DMS153 treated with DMSO at 0.1 percent for 48 hours (cell line): ENCODE data around the gene POU6F2.

Source experiments
- DNase-seq: peaks from one replicate; lab custom pipeline; 2025; ENCODE audit not compliant: unreplicated experiment; lab: John Stamatoyannopoulos, UW

Gene POU6F2

DNA sequence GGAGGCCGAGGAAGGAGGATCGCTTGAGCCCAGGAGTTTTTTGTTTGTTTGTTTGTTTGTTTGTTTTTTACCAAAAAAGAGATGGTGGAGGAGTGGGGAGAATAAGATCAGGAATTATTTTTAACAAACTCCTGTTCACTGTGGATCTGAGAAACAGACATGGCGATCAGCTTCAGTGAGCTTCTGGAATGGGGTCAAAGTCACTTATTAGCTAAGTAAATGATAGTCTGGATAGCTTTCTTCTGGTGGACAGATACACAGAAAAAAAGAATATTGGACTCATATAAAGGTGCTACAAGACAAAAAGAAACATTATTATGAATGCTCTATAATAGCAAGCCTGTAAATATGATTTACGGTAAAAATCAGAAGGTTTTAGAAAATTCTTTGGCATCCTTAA, 85.1 kb downstream of the POU6F2 start:
- no peak for DNase-seq

- DNase-seq = no peak
Observed at GRCh38 chr7:39069031-39069430, 91.3 kb downstream of the POU6F2 start.

DNA sequence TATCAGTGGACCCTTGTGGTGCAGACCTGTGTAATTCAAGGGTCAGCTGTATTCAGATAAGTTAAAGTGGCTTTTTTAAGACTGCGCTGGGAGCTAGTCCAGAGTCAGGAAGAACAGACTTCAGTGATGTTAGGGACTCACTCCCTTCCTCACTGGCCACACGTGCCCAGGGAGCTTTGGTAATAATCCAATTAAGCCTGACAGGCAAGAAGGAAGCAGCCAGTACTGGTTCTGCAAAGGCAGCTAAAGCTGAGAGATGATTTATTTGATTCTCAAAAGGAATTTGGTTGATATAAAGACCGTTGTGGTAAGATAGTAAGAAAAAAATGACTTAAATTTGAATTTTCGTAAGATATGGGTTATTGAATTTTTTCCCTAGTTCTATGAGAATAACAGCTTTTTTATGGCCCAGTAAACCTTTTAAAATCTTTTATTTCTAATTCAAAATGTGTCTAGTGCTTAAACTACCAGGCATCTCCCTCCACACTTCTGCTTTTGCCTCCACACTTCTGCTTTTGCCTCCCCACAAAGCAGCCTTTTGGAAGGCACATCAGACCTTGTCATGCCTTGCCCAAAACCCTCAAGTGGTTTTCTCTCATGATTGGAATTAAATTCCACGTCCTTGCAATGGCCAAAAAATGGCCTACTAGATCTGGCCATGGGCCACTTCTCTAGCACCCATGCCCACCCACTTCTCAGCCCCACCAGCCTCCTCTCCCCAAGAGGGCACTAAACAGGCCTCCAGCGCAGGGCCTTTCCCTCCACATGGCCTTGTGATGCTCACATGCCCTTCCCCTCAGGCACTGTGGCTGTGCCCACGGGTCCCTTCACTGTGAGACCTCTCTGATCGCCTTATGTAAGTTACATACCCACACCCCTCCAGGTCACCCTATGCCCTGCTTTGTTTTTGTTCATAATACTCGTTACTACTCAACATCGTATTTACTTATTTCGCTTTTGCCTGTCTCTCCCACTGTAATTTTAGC, 92.5 kb downstream of the POU6F2 start:
- DNase-seq = no peak

DNA sequence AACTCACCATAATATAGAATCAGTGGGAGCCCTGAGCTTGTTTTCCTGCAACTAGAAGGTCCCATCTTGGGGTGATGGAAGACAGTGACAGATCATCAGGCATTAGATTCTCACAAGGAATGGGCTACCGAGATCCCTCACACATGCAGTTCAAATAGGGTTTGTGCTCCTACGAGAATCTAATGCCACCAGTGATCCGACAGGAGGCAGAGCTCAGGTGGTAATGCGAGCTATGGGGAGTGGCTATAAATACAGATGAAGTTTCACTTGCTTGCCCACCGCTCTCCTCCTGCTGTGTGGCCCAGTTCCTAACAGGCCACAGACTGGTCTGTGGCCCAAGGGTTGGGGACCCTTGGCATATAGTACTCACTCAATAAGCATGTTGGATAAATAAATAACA, 93.4 kb downstream of the POU6F2 start:
- DNase-seq = no peak

DNA sequence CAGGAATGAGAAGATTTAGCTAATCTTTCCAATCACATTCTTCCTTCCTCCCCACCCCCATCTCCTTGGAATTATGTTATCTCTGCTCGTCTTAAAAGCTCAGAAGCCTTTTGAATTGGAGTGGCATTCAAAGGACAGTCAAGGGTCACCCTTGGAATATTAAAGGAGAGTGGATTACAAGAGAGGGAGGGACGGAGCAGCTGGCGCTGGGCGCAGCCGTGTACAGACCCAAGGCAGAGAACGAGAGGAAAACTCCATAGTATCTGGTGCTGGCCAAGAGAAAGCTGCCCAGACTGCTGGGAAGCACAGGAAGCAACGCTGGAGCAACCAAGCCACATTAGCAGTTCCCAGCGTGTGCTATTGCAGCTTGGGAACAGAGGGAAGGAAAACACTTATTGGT, 95.7 kb downstream of the POU6F2 start:
- peak; percentile 73 for DNase-seq

DNA sequence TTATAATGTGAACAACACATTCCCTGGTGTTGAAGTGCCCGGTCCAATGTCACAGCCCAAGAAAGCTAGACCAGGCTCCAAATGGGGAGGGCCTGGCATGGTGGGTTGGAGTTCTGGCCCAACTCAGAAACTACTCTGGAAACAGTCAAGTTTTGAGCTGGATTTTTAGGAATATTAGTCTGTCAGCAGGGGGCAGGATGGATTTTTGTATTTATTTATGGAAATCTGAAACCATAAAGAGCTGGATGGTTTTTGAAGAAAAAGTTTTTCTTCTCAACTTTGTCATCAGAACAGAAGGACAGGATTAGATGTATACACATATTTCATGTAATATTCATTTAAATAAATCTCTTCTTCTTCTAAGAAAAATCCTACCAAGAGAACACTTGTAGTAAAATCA, 97.5 kb downstream of the POU6F2 start:
- no peak for DNase-seq

GRCh38 chr7:39083781-39084180, 106.1 kb downstream of the POU6F2 start:
- DNase-seq = no peak

DNA sequence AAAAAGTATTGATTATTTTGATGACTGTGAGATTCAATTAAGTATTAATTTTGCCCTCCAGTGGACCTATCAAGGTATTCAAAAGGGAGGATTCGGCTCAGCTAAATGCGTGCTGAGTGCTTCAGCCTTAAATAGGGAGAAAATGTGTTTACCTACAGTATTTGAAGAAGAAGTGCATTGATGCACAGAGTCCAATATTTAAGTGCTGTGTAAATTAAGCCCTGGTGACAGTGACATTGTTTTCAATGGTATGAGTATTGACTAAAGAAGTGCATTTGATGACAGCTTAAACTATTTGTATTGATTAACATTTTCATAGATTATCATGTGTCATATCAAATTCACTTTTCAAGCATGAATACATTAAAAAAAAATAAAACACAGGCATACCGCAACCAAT, 106.6 kb downstream of the POU6F2 start:
- peak; percentile 84 for DNase-seq

DNA sequence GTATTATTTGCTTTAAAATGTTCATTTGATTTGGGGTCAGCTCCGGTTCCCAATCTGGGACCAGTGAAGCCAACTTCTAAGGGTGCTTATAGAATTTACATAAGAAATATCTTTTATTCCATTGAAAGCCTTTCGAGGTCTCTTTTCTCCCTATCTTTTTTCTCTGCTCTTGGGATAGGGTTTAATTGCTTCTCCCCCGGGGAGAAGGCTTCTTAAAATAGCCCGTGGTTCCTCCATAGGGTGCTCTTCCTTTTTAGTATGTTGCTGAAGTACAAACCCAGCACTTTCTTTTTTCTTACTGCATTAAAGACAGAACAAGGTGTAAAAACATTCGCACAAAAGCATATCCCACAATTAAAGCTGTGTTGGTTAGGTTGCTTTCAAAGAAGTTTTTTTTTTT, 107.5 kb downstream of the POU6F2 start:
- DNase-seq = no peak

DNA sequence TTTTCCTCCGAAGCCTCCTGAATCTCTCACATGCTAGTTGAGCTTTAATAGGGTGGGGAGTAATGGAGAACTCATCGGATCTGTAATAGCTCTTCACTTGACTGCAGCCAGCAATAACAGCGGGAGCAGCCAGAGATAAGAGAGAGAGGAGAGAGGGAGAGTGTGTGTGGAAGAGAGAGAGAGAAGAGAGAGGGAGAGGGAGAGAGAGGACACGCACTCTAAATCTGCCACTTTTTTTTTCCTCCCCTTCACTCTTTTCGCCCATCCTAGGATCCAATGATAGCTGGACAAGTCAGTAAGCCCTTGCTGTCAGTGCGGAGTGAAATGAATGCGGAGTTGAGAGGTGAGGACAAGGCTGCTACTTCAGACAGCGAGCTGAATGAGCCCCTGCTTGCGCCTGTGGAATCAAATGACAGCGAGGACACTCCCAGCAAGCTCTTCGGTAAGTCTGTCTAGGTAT, 107.9 kb downstream of the POU6F2 start:
- DNase-seq = peak; percentile 88

GRCh38 chr7:39086638-39087360, 109.1 kb downstream of the POU6F2 start:
- no peak for DNase-seq

GRCh38 chr7:39088730-39089593, 111.3 kb downstream of the POU6F2 start:
- no peak for DNase-seq

DNA sequence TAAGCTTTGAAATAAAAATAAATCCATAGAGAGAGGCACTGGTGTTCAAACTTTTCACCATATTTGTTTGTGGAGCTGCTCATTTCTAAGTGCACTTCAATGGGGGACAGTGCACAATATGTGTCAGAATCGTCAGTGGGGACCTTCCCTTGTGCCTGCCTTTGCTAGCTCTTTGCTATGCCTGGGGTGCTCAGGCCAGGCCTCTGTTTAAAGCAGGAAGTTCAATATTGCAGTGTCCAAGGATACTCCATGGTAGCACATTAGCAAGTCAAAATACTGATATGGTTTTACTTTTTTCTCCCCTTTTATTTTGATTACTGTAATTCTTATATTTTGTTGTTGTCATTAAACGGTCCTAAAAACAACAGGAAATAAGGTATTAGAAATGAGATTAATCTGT, 113.4 kb downstream of the POU6F2 start:
- DNase-seq = no peak

GRCh38 chr7:39091774-39092173, 114.1 kb downstream of the POU6F2 start:
- DNase-seq = no peak

- DNase-seq = no peak
Observed at GRCh38 chr7:39094731-39095130, 117.0 kb downstream of the POU6F2 start.

DNA sequence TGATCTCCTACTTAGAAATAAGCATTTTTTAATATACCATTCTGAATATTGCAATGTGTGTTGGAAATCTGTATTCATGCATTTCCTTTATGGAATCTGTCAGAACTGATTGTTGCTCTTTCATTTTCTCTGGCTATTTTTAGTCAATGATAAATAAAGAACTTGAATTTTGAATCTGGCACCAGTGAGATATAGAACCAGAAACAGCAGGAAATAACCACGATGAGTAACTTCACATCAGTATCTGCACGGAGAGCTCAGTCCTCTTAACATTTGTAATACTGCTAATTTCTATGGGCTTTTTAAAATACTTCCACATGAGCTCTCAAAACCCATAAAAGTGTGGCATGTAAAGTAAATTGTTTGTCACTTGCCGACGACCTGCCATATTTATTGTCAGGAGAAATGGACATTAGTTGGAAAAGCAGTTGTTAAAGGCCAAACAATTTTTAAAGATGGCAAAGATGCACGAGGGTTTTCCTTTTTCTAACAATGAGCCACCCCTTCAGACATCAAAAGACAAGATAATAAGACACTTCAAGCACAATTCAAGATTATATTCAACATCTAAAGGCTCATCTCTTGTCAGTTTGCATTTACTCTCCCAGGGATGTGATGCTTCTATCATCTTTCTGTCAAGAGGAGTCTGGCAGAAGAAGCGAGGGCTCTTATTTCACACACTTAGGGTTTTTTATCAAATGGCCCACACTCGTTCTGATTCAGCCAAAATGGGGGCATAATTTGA, 118.3 kb downstream of the POU6F2 start:
- no peak for DNase-seq

GRCh38 chr7:39098506-39098905, 120.8 kb downstream of the POU6F2 start:
- no peak for DNase-seq

- no peak for DNase-seq
Observed at GRCh38 chr7:39099146-39099545, 121.4 kb downstream of the POU6F2 start.

DNA sequence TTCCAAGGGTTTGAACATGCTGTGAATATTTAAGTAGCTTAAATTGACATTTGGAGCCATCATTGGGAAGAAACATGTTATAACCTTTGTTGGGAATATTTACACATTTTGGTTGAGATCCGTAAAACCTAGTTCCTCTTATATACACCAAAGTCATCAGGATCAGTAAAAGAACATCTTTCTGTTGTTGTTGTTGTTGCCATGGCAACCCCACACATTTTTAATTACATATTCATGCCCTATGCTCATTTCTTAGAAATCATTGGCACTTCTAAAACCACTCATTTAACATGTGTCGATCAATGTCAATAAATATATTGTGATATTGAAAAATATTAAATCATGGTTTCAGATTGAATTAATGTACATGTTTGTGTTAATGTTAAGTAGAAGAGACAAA, 122.6 kb downstream of the POU6F2 start:
- DNase-seq = no peak

- peak; percentile 32 for DNase-seq
Observed at GRCh38 chr7:39102234-39102633, 124.5 kb downstream of the POU6F2 start.
